Caco-2 (cell line): ENCODE measurements around the gene PSD2. TPM values are rescaled to one million over a fixed set of nuclear protein-coding genes. Genes with fewer than 3 reads are reported as not detected.

Source experiments
- BruUV-seq: library from RNA; stranded (reverse); fragments of 400-500 nt; replicated peaks from 2 replicates; lab custom pipeline; 2021; lab: Mats Ljungman, UMichigan
- CTCF ChIA-PET: fragments of 300-600 bp; sonication (Branson Sonifier 250); formaldehyde crosslinking; loops from one replicate; lab custom pipeline; 2022; ENCODE audit warnings: antibody characterized with exemption; lab: Charles Lee
- POLR2A ChIA-PET: fragments of 300-600 bp; sonication (Branson Sonifier 250); formaldehyde crosslinking; loops from one replicate; lab custom pipeline; 2022; ENCODE audit warnings: antibody characterized with exemption; lab: Charles Lee
- DNase-seq, 2 experiments: peaks; one replicate each; pipeline versions ENCODE4 v3.0.0 to v3.0.0-alpha.2; 2020 to 2022
- H3K27me3 ChIP-seq: replicated peaks from 2 replicates; pipeline ENCODE4 v1.6.0; 2011; ENCODE audit warnings: low read length; ENCODE audit not compliant: control insufficient read depth, insufficient read depth
- H3K36me3 ChIP-seq: 2 replicates; pipeline ENCODE4 v1.5.1; 2011; ENCODE audit warnings: low read length; ENCODE audit not compliant: control insufficient read depth, insufficient read depth
- H3K4me1 ChIP-seq: fragments of 250-450 bp; sonication (Bioruptor Pico); 2 replicates; pipeline ENCODE4 v1.5.1; 2020; ENCODE audit warnings: mild to moderate bottlenecking
- H3K4me3 ChIP-seq: 2 replicates; pipeline ENCODE4 v1.5.1; 2011; ENCODE audit warnings: low read depth, mild to moderate bottlenecking, control low read depth, low read length
- H3K9me3 ChIP-seq: fragments of 250-450 bp; sonication (Bioruptor Pico); 2 replicates; pipeline ENCODE4 v1.5.1; 2020; ENCODE audit warnings: mild to moderate bottlenecking, moderate library complexity
- H3K27ac Mint-ChIP-seq: one replicate; pipeline ENCODE4 v1.8.0; 2022; ENCODE audit warnings: mixed read lengths; ENCODE audit not compliant: unreplicated experiment
- H3K27me3 Mint-ChIP-seq: one replicate; pipeline ENCODE4 v1.8.0; 2022; ENCODE audit warnings: mixed read lengths; ENCODE audit not compliant: insufficient read depth, unreplicated experiment
- H3K36me3 Mint-ChIP-seq: one replicate; pipeline ENCODE4 v1.8.0; 2022; ENCODE audit warnings: mild to moderate bottlenecking, mixed read lengths; ENCODE audit not compliant: insufficient read depth, unreplicated experiment
- H3K4me1 Mint-ChIP-seq: one replicate; pipeline ENCODE4 v1.8.0; 2022; ENCODE audit warnings: low read depth, mixed read lengths; ENCODE audit not compliant: unreplicated experiment
- H3K4me3 Mint-ChIP-seq: one replicate; pipeline ENCODE4 v1.8.0; 2022; ENCODE audit warnings: mild to moderate bottlenecking, moderate library complexity, mixed read lengths; ENCODE audit not compliant: unreplicated experiment
- H3K9me3 Mint-ChIP-seq: one replicate; pipeline ENCODE4 v1.8.0; 2022; ENCODE audit warnings: mixed read lengths; ENCODE audit not compliant: unreplicated experiment
- CTCF ChIP-seq, 2 experiments: fragments of 200-600 bp in 1 of 2; IDR thresholded peaks; 1 replicate in 1 of 2; 2 replicates in 1 of 2; pipeline versions ENCODE4 v1.5.1 to v1.8.0; 2011 to 2022; ENCODE audit warnings: antibody characterized with exemption in 1 of 2, control low read depth in 1 of 2, inconsistent platforms in 1 of 2, low read depth in 1 of 2, low read length in 1 of 2, mild to moderate bottlenecking in 1 of 2, moderate library complexity in 1 of 2; ENCODE audit not compliant: insufficient read depth in 1 of 2, severe bottlenecking in 1 of 2, unreplicated experiment in 1 of 2
- intact Hi-C: fragments of 100-400 bp; cut with micrococcal nuclease; formaldehyde crosslinking; loops from one replicate; pipeline ENCODE4 v1.10.0; 2022; ENCODE audit not compliant: unreplicated experiment
- total RNA-seq: library from RNA; stranded (reverse); gene quantifications from 2 replicates; pipeline ENCODE4 v1.2.3, GENCODE V29; 2022

PSD2 gene
- total RNA-seq, 1 experiment from 2014 or later = 0.09 TPM

GRCh38 chr5:139776861-139777260 is 18.7 kb upstream of the PSD2 start:
- ChIA-PET CTCF (interaction anchor here (2.0 kb wide), 1 partner anchor 10 kb away, joined by 11 read pairs; no protein-coding TSS in a partner anchor), POLR2A (no interaction called here)
- BruUV-seq = no TSS peak
- intact Hi-C loops = no loop called here
- Mint-ChIP-seq H3K27ac (no peak overlapping the region), H3K27me3 (peaks cover 3% of the 10 kb centered on the region), H3K4me1 (no peaks in the 10 kb centered on the region), H3K9me3 (no peaks in the 10 kb centered on the region), H3K36me3 (no peaks in the 10 kb centered on the region), H3K4me3 (no peak overlapping the region)
- H3K4me1 ChIP-seq = no peaks in the 10 kb centered on the region
- no peak for DNase-seq
- no peaks in the 10 kb centered on the region for H3K36me3 ChIP-seq
- no peak for TF ChIP-seq CTCF (IDR thresholded peaks at IDR 0.05; ENCODE audit: insufficient read depth in 1 of 2, low read depth in 1 of 2, low read length in 1 of 2, severe bottlenecking in 1 of 2, unreplicated experiment in 1 of 2)
- no peaks in the 10 kb centered on the region for H3K9me3 ChIP-seq
- H3K27me3 ChIP-seq = no peaks in the 10 kb centered on the region
- no peak overlapping the region for H3K4me3 ChIP-seq

GRCh38 chr5:139783436-139783965 is 12.1 kb upstream of the PSD2 start:
- no TSS peak for BruUV-seq
- Mint-ChIP-seq H3K27me3 (peaks cover 18% of the 10 kb centered on the region), H3K4me3 (no peak overlapping the region), H3K27ac (no peak overlapping the region), H3K36me3 (no peaks in the 10 kb centered on the region), H3K9me3 (no peaks in the 10 kb centered on the region), H3K4me1 (no peaks in the 10 kb centered on the region)
- no peaks in the 10 kb centered on the region for H3K9me3 ChIP-seq
- ChIA-PET CTCF (no interaction called here), POLR2A (no interaction called here)
- H3K36me3 ChIP-seq = no peaks in the 10 kb centered on the region
- no peak for DNase-seq
- no peak overlapping the region for H3K4me3 ChIP-seq
- no peaks in the 10 kb centered on the region for H3K4me1 ChIP-seq
- intact Hi-C loops = no loop called here
- no peaks in the 10 kb centered on the region; the same call in none of the 2 replicates for H3K27me3 ChIP-seq
- no peak for TF ChIP-seq CTCF (IDR thresholded peaks at IDR 0.05; ENCODE audit: insufficient read depth in 1 of 2, low read depth in 1 of 2, low read length in 1 of 2, severe bottlenecking in 1 of 2, unreplicated experiment in 1 of 2)

GRCh38 chr5:139784488-139784887 is 11.1 kb upstream of the PSD2 start:
- BruUV-seq = no TSS peak
- no peaks in the 10 kb centered on the region for H3K9me3 Mint-ChIP-seq
- DNase-seq = no peak
- POLR2A ChIA-PET = no interaction called here
- CTCF ChIA-PET = interaction anchor here (0.6 kb wide), 1 partner anchor 136 kb away, joined by 3 read pairs; the partner anchor contains the start of gene CXXC5
- no peak for TF ChIP-seq CTCF (IDR thresholded peaks at IDR 0.05; ENCODE audit: insufficient read depth in 1 of 2, low read depth in 1 of 2, low read length in 1 of 2, severe bottlenecking in 1 of 2, unreplicated experiment in 1 of 2)
- peaks cover 18% of the 10 kb centered on the region for H3K27me3 Mint-ChIP-seq
- no peak overlapping the region for H3K4me3 Mint-ChIP-seq
- intact Hi-C loops = no loop called here
- H3K36me3 Mint-ChIP-seq = no peaks in the 10 kb centered on the region
- H3K27ac Mint-ChIP-seq = no peak overlapping the region
- no peaks in the 10 kb centered on the region for H3K4me1 Mint-ChIP-seq
- no peaks in the 10 kb centered on the region; the same call in none of the 2 replicates for H3K27me3 ChIP-seq
- no peak overlapping the region for H3K4me3 ChIP-seq
- no peaks in the 10 kb centered on the region for H3K4me1 ChIP-seq
- H3K9me3 ChIP-seq = no peaks in the 10 kb centered on the region
- no peaks in the 10 kb centered on the region for H3K36me3 ChIP-seq
